ENCODE measurements around the gene OR1B1.

Gene OR1B1

GRCh38 chr9:122657527-122657926, at the start of gene OR1B1:
TSS of gene OR1B1 (minus strand) at chr9:122657627.
- TF ChIP-seq CTCF (IDR thresholded peaks at IDR 0.05; ENCODE audit: insufficient read depth, low read length, poor library complexity, severe bottlenecking): no peak

GRCh38 chr9:122695696-122696095, 38.3 kb upstream of the OR1B1 start:
- no peaks in the 10 kb centered on the region for H3K36me3 ChIP-seq (ENCODE audit: control insufficient read depth, insufficient read depth, low read length)
- H3K4me3 ChIP-seq (replicated peaks; ENCODE audit: low read depth, low read length): no peak overlapping the region
- no peak for DNase-seq (ENCODE audit: extremely low read depth, insufficient read length)
- no peak for TF ChIP-seq CTCF (IDR thresholded peaks at IDR 0.05; ENCODE audit: insufficient read depth, low read length, poor library complexity, severe bottlenecking)
- no peaks in the 10 kb centered on the region for H3K27me3 ChIP-seq (replicated peaks; ENCODE audit: control insufficient read depth, insufficient read depth, low read length)

More at GRCh38 chr9:122657527-122657926, at the start of gene OR1B1:
- Histone ChIP-seq H3K27me3 (replicated peaks; ENCODE audit: control insufficient read depth, insufficient read depth, low read length) (no peaks in the 10 kb centered on the region), H3K36me3 (ENCODE audit: control insufficient read depth, insufficient read depth, low read length) (no peaks in the 10 kb centered on the region), H3K4me3 (replicated peaks; ENCODE audit: low read depth, low read length) (no peak within 1 kb of the TSS)
- DNase-seq (ENCODE audit: extremely low read depth, insufficient read length): no peak

GRCh38 chr9:122684851-122685250, 27.4 kb upstream of the OR1B1 start:
- H3K27me3 ChIP-seq (replicated peaks; ENCODE audit: control insufficient read depth, insufficient read depth, low read length): no peaks in the 10 kb centered on the region
- TF ChIP-seq CTCF (IDR thresholded peaks at IDR 0.05; ENCODE audit: insufficient read depth, low read length, poor library complexity, severe bottlenecking): no peak
- DNase-seq (ENCODE audit: extremely low read depth, insufficient read length): no peak
- H3K4me3 ChIP-seq (replicated peaks; ENCODE audit: low read depth, low read length): no peak overlapping the region
- no peaks in the 10 kb centered on the region for H3K36me3 ChIP-seq (ENCODE audit: control insufficient read depth, insufficient read depth, low read length)

GRCh38 chr9:122672481-122672880, 15.1 kb upstream of the OR1B1 start:
- no peak for DNase-seq (ENCODE audit: extremely low read depth, insufficient read length)
- Histone ChIP-seq H3K4me3 (replicated peaks; ENCODE audit: low read depth, low read length) (no peak overlapping the region), H3K36me3 (ENCODE audit: control insufficient read depth, insufficient read depth, low read length) (no peaks in the 10 kb centered on the region), H3K27me3 (replicated peaks; ENCODE audit: control insufficient read depth, insufficient read depth, low read length) (no peaks in the 10 kb centered on the region)
- no peak for TF ChIP-seq CTCF (IDR thresholded peaks at IDR 0.05; ENCODE audit: insufficient read depth, low read length, poor library complexity, severe bottlenecking)

GRCh38 chr9:122661416-122661815, 4.0 kb upstream of the OR1B1 start, which contains the start of gene OR1L1:
TSS of gene OR1L1 (plus strand) at chr9:122661716. CDS start at chr9:122661716, 0 bp downstream.
- no peaks in the 10 kb centered on the region for H3K27me3 ChIP-seq (replicated peaks; ENCODE audit: control insufficient read depth, insufficient read depth, low read length)
- H3K36me3 ChIP-seq (ENCODE audit: control insufficient read depth, insufficient read depth, low read length): no peaks in the 10 kb centered on the region
- no peak for TF ChIP-seq CTCF (IDR thresholded peaks at IDR 0.05; ENCODE audit: insufficient read depth, low read length, poor library complexity, severe bottlenecking)
- H3K4me3 ChIP-seq (replicated peaks; ENCODE audit: low read depth, low read length): no peak within 1 kb of the TSS
- DNase-seq (ENCODE audit: extremely low read depth, insufficient read length): no peak

GRCh38 chr9:122656378-122656777, 1.0 kb downstream of the OR1B1 start:
- no peaks in the 10 kb centered on the region for H3K27me3 ChIP-seq (replicated peaks; ENCODE audit: control insufficient read depth, insufficient read depth, low read length)
- H3K4me3 ChIP-seq (replicated peaks; ENCODE audit: low read depth, low read length): no peak overlapping the region
- no peaks in the 10 kb centered on the region for H3K36me3 ChIP-seq (ENCODE audit: control insufficient read depth, insufficient read depth, low read length)
- TF ChIP-seq CTCF (IDR thresholded peaks at IDR 0.05; ENCODE audit: insufficient read depth, low read length, poor library complexity, severe bottlenecking): no peak
- no peak for DNase-seq (ENCODE audit: extremely low read depth, insufficient read length)

All from GM06990 (cell line).